ENCODE data around the gene DCTPP1. TPM values are rescaled to one million over a fixed set of nuclear protein-coding genes. Genes with fewer than 3 reads are reported as not detected.

DCTPP1 gene
- total and polyA plus RNA-seq, 2 of the 13 experiments (the other 11 are each of a cell fraction or from before 2014, with no cell fraction given) = 54.8 to 74.4 TPM

GRCh38 chr16:30437511-30438046 lies 7.7 kb upstream of the DCTPP1 start:
- Histone ChIP-seq H3K9ac (ENCODE audit: insufficient read depth, low read depth, low read length) (no peak overlapping the region), H3K27me3 (ENCODE audit: control insufficient read depth in 1 of 2, insufficient read depth in 2 of 2, low read length in 2 of 2) (peaks cover 0 to 5% of the 10 kb centered on the region in 2 experiments; a peak in 2 of 5 replicates), H2AFZ (ENCODE audit: low read length) (no peak overlapping the region), H4K20me1 (ENCODE audit: insufficient read depth, low read length) (no peaks in the 10 kb centered on the region), H3K4me3 (replicated peaks in 1 of 3; ENCODE audit: insufficient read depth in 1 of 3, low read depth in 2 of 3, low read length in 3 of 3) (0 out of 6 replicates have a peak overlapping the region, but pooled peaks of 1 of the 3 experiments have one; percentile 5), H3K27ac (ENCODE audit: extremely low read length, insufficient read depth, low read length) (peak overlapping the region; percentile 50), H3K36me3 (replicated peaks in 1 of 2; ENCODE audit: control insufficient read depth in 1 of 2, insufficient read depth in 2 of 2, low read length in 2 of 2) (no peaks in the 10 kb centered on the region), H3K79me2 (ENCODE audit: insufficient read depth, low read length) (no peaks in the 10 kb centered on the region), H3K9me3 (ENCODE audit: low read length) (no peaks in the 10 kb centered on the region), H3K4me2 (ENCODE audit: low read depth, low read length) (peak overlapping the region; percentile 52), H3K4me1 (ENCODE audit: insufficient read depth, low read length) (peaks cover 69% of the 10 kb centered on the region)
- no TSS peak for BruUV-seq (replicated peaks)
- FAIRE-seq = peak; percentile 76
- 3% methylated on average over 3 of the region's 3 CpGs for WGBS (ENCODE audit: low lambda C conversion rate)
- ATAC-seq = peak; percentile 68
- in situ Hi-C loops (cut with HindIII; ENCODE audit: extremely low pct_ligation_motif_present, low pct_unique_long_range_greater_than_20kb) = loop anchor here (10.0 kb wide), 1 partner anchor 167 kb away; no protein-coding TSS in a partner anchor
- peak; percentile 72 for DNase-seq (ENCODE audit: low spot score)
- intact Hi-C loops (cut with micrococcal nuclease; ENCODE audit: unreplicated experiment) = no loop called here
- CTCF ChIA-PET (ENCODE audit: low intra/inter-chr PET ratio, low total read pairs) = no interaction called here
- POLR2A ChIA-PET = interaction anchor here (1.0 to 1.8 kb wide), 7 partner anchors 10 to 134 kb away, joined by 3 to 14 read pairs (median 4); partner anchors contain the start of genes TBC1D10B, ZNF688, ZNF747 and ZNF764
- TF ChIP-seq ATF7-NPFF (CRISPR knock-in tag; IDR thresholded peaks at IDR 0.05; ENCODE audit: low read depth) (no peak), PHF20 (CRISPR knock-in tag; IDR thresholded peaks at IDR 0.05) (no peak), ZNF552 (CRISPR knock-in tag; IDR thresholded peaks at IDR 0.05; ENCODE audit: borderline replicate concordance) (no peak), ZNF224 (CRISPR knock-in tag; IDR thresholded peaks at IDR 0.05) (0 out of 2 replicates have a peak, but pooled peaks have one; percentile 37), NRL (CRISPR knock-in tag; IDR thresholded peaks at IDR 0.05; ENCODE audit: borderline replicate concordance) (no peak), ZBTB42 (CRISPR knock-in tag; IDR thresholded peaks at IDR 0.05) (no peak), HES4 (CRISPR knock-in tag; IDR thresholded peaks at IDR 0.05; ENCODE audit: borderline replicate concordance) (peak; percentile 49; the same call in 1 of the 2 replicates), ZNF75D (CRISPR knock-in tag; IDR thresholded peaks at IDR 0.05; ENCODE audit: borderline replicate concordance) (no peak), ZNF891 (CRISPR knock-in tag; IDR thresholded peaks at IDR 0.05) (no peak), RXRA (CRISPR knock-in tag; IDR thresholded peaks at IDR 0.05) (no peak), SAP130 (CRISPR knock-in tag; IDR thresholded peaks at IDR 0.05; ENCODE audit: low read depth) (peak; percentile 53), EEA1 (CRISPR knock-in tag; IDR thresholded peaks at IDR 0.05; ENCODE audit: borderline replicate concordance) (peak; percentile 68; the same call in 1 of the 2 replicates), ZBTB34 (CRISPR knock-in tag; IDR thresholded peaks at IDR 0.05) (no peak), MYC (CRISPR knock-in tag; IDR thresholded peaks at IDR 0.05; ENCODE audit: borderline replicate concordance) (no peak), PLSCR1 (CRISPR knock-in tag; IDR thresholded peaks at IDR 0.05; ENCODE audit: borderline replicate concordance) (no peak), REXO4 (CRISPR knock-in tag; IDR thresholded peaks at IDR 0.05; ENCODE audit: borderline replicate concordance) (no peak), ZNF207 (IDR thresholded peaks at IDR 0.05; ENCODE audit: borderline replicate concordance) (no peak), ZNF451 (CRISPR knock-in tag; IDR thresholded peaks at IDR 0.05) (no peak), CREB3 (CRISPR knock-in tag; IDR thresholded peaks at IDR 0.05) (no peak), EED (CRISPR knock-in tag; IDR thresholded peaks at IDR 0.05) (no peak), NPAS2 (CRISPR knock-in tag; IDR thresholded peaks at IDR 0.05; ENCODE audit: borderline replicate concordance) (no peak), HOXD1 (CRISPR knock-in tag; IDR thresholded peaks at IDR 0.05) (no peak), SMAD3 (CRISPR knock-in tag; IDR thresholded peaks at IDR 0.05) (0 out of 2 replicates have a peak, but pooled peaks have one; percentile 16), ETV6 (CRISPR knock-in tag; conservative IDR thresholded peaks at IDR 0.05) (no peak)

Data from HepG2 (cell line).